Pancreas (tissue), 10 donors: ENCODE data around the gene REXO1. TPM values are rescaled to one million over a fixed set of nuclear protein-coding genes. Genes with fewer than 3 reads are reported as not detected.

Experiments used
- ATAC-seq, 4 donors: fragments of 200-7000 bp; cut with Tn5 transposase; one replicate each; pipeline versions ENCODE4 v1.8.0 to v1.9.1; 2020; ENCODE audit warnings: mild to moderate bottlenecking in 4 of 4, moderate library complexity in 4 of 4
- DNase-seq, 6 donors: peaks; one replicate each; pipeline ENCODE4 v3.0.0-alpha.2; 2020
- FAIRE-seq: peaks from 2 replicates; lab custom pipeline; 2012; peaks lifted over from hg19 to GRCh38; lab: Jason Lieb, UNC
- H3K27ac ChIP-seq, 4 donors: fragments of 200-600 bp; sonication (generic); 1 replicate in 3 of 4; 2 replicates in 1 of 4; pipeline versions ENCODE4 v1.5.0 to v1.8.0; 2020
- H3K27me3 ChIP-seq, 4 donors: fragments of 200-600 bp; one replicate each; pipeline ENCODE4 v1.8.0; 2021
- H3K36me3 ChIP-seq, 3 donors: fragments of 200-600 bp; sonication (generic) in 1 of 3; one replicate each; pipeline versions ENCODE4 v1.5.0 to v1.8.0; 2020 to 2021
- H3K4me1 ChIP-seq, 3 donors: fragments of 200-600 bp; one replicate each; pipeline ENCODE4 v1.8.0; 2021
- H3K4me3 ChIP-seq, 4 donors: fragments of 200-600 bp; sonication (generic) in 2 of 4; one replicate each; pipeline versions ENCODE4 v1.5.0 to v1.8.0; 2020 to 2021
- H3K9me3 ChIP-seq, 4 donors: fragments of 200-600 bp; one replicate each; pipeline ENCODE4 v1.8.0; 2021
- WGBS, 2 donors: extraction: QIAGEN DNeasy Blood & Tissue Kit; methylation state at CpG; one replicate each; pipeline ENCODE4 v1.1.7; 2013; 5-methylcytosine and 5-hydroxymethylcytosine counted together
- intact Hi-C, 3 donors: fragments of 100-400 bp; cut with DNase I; formaldehyde crosslinking; loops; one replicate each; pipeline versions ENCODE4 v1.11.1 to v1.14.2; 2022
- polyA plus RNA-seq, 2 donors: library from polyadenylated mRNA; stranded (reverse); fragments of 200-250 nt; gene quantifications; one replicate each; pipeline ENCODE4 v1.2.3, GENCODE V29; 2013
- total RNA-seq, 6 donors: library from RNA; stranded (reverse); fragmentation: NEBNext Ultra II Directional in 4 of 6; extraction: Animal tissue kit (Norgen Biotek cat#: 25700) in 4 of 6; gene quantifications; one replicate each; pipeline versions ENCODE4 v1.2.1 to v1.2.4, GENCODE V29; 2021 to 2023
- TF ChIP-seq, protein P1 (sequence below), 4 donors: fragments of 200-600 bp; sonication (generic) in 3 of 4; IDR thresholded peaks; one replicate each; pipeline versions ENCODE4 v1.5.0 to v1.8.0; 2021; ENCODE audit warnings: antibody characterized with exemption in 4 of 4
- donor health status: healthy with polysubstance abuse.
- donor health status: DM: no; HTN: no; CAD: no; lungs with moderate emphysema.
- donor health status: DM: no; HTN: no; CAD: no.
- donor health status: control.
- donor health status: control.
- donor health status: Bipolar disorder and iron deficiency.
- donor health status: DM: yes; HTN: yes; CAD: no.
- donor health status: DM: no; HTN: no; CAD: no.
- donor health status: DM: no; HTN: no; CAD: no.
- donor health status: DM: yes; HTN: yes; CAD: no.

Gene REXO1
- total and polyA plus RNA-seq, 8 donors, result 10.5 to 42.2 (median 16.0) TPM

DNA sequence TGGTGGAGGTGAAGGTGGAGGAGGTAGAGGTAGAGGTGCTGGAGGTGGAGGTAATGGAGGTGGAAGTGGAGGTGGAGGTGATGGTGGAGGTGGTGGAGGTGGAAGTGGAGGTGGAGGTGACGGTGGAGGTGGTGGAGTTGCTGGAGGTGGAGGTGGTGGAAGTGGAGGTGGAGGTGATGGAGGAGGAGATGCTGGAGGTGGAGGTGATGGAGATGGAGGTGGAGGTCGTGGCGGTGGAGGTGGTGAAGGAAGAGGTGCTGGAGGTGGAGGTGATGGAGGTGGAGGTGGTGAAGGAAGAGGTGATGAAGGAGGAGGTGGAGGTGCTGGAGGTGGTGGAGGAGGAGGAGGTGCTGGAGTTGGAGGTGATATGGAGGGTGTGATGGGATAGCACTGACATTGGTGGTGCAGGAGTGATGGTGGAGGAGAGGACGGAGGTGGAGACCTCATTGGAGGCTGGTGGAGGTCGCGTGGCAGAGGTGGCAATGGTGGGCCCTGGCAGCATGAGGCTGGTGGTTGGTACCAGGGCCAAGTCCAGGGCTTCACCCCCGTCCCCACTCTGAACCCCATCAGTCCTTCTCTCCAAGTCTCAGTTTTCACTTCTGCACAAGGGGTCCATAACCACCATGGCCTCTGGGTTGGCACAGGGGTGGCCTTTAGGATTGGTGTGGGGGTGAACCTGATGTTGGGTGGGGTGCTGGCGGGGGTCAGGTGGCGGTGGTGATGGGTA lies 79.2 kb downstream of the REXO1 start:
- no peak overlapping the region for H3K4me3 ChIP-seq
- TF ChIP-seq, protein P1, sequence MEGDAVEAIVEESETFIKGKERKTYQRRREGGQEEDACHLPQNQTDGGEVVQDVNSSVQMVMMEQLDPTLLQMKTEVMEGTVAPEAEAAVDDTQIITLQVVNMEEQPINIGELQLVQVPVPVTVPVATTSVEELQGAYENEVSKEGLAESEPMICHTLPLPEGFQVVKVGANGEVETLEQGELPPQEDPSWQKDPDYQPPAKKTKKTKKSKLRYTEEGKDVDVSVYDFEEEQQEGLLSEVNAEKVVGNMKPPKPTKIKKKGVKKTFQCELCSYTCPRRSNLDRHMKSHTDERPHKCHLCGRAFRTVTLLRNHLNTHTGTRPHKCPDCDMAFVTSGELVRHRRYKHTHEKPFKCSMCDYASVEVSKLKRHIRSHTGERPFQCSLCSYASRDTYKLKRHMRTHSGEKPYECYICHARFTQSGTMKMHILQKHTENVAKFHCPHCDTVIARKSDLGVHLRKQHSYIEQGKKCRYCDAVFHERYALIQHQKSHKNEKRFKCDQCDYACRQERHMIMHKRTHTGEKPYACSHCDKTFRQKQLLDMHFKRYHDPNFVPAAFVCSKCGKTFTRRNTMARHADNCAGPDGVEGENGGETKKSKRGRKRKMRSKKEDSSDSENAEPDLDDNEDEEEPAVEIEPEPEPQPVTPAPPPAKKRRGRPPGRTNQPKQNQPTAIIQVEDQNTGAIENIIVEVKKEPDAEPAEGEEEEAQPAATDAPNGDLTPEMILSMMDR (IDR thresholded peaks at IDR 0.05), result no peak
- H3K4me1 ChIP-seq, result no peaks in the 10 kb centered on the region
- DNase-seq, result peak in 1 of 6 donors; percentile 36
- 52 to 73% methylated on average over 9 of the region's 9 CpGs for WGBS, 2 donors
- FAIRE-seq, result no peak
- no peak for ATAC-seq
- peaks cover 0 to 29% (median 0%) of the 10 kb centered on the region in 4 donors for H3K27me3 ChIP-seq
- H3K36me3 ChIP-seq, result no peaks in the 10 kb centered on the region
- no peak overlapping the region for H3K27ac ChIP-seq
- intact Hi-C loops, result loop anchor here in 2 of 3 donors (5.0 to 10.0 kb wide), 2 partner anchors 97 to 224 kb away; no protein-coding TSS in a partner anchor
- peaks cover 0 to 3% (median 0%) of the 10 kb centered on the region in 4 donors for H3K9me3 ChIP-seq

DNA sequence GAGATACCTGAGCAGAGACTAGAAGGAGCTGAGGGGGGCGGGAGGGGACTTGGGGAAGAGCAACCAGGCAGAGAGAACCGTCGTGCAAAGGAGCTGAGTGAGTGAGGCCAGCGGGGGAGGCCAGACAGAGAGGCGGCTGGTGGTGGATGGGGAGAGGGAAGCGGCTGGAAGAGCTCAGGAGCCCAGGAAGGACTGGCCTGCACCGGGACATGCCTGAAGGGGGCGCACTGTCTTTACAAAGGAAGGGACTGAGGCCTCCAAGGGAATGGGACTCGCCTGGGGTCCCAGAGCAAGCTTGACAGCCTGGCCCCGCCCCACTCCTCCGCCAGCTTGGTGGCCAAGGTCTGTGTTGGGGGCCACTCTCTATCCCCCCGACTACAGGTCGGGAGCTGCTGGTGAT lies 80.0 kb downstream of the REXO1 start:
- peak in 1 of 6 donors; percentile 43 for DNase-seq
- TF ChIP-seq, protein P1 (IDR thresholded peaks at IDR 0.05), result no peak
- Histone ChIP-seq H3K36me3 (no peaks in the 10 kb centered on the region), H3K27ac (no peak overlapping the region), H3K9me3 (peaks cover 0 to 3% (median 0%) of the 10 kb centered on the region in 4 donors), H3K4me1 (no peaks in the 10 kb centered on the region), H3K4me3 (no peak overlapping the region), H3K27me3 (peaks cover 0 to 29% (median 0%) of the 10 kb centered on the region in 4 donors)
- WGBS, 2 donors, result 14 to 15% methylated on average over 12 to 13 of the region's 13 CpGs
- intact Hi-C loops, result loop anchor here in 2 of 3 donors (5.0 to 10.0 kb wide), 2 partner anchors 96 to 223 kb away; no protein-coding TSS in a partner anchor
- FAIRE-seq, result no peak
- peak in 2 of 4 donors; percentile 21 to 55 for ATAC-seq

DNA sequence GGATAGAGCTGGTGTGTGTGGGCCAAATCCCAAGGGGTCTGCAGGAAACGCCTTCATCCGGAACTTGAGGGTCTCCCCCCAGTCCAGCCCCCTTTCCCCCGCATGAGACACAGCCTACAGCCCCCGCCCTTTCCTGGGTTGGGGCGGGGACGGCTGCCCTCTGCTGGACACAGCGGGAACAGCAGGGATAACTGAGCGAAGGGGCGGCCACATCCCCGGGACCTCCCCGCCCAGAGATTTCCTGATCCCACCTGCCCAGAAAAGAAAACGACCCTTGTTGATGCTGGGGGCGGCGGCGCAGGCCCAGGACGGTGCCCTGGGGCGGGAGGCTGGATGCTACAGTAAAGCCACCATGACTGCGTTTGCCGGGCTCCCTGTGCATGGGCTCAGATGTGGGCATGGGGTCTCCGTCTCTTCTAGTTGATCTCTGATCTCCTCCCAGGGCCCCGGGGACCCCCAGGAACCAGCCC lies 80.8 kb downstream of the REXO1 start:
- FAIRE-seq (no peak), ATAC-seq (peak; percentile 58 to 93 (median 84)), DNase-seq (peak in 5 of 6 donors; percentile 17 to 88 (median 58))
- no peaks in the 10 kb centered on the region for H3K36me3 ChIP-seq
- peaks cover 0 to 29% (median under 1%) of the 10 kb centered on the region in 4 donors for H3K27me3 ChIP-seq
- H3K27ac ChIP-seq, result no peak overlapping the region
- peaks cover 0 to 3% (median 0%) of the 10 kb centered on the region in 4 donors for H3K9me3 ChIP-seq
- H3K4me3 ChIP-seq, result no peak overlapping the region
- TF ChIP-seq, protein P1 (IDR thresholded peaks at IDR 0.05), result peak; percentile 80 to 94 (median 84)
- 4% methylated on average over 21 of the region's 21 CpGs for WGBS, 2 donors
- intact Hi-C loops, result loop anchor here in 2 of 3 donors (2.0 to 10.0 kb wide), 3 partner anchors 93 to 223 kb away; no protein-coding TSS in a partner anchor
- H3K4me1 ChIP-seq, result no peaks in the 10 kb centered on the region

DNA sequence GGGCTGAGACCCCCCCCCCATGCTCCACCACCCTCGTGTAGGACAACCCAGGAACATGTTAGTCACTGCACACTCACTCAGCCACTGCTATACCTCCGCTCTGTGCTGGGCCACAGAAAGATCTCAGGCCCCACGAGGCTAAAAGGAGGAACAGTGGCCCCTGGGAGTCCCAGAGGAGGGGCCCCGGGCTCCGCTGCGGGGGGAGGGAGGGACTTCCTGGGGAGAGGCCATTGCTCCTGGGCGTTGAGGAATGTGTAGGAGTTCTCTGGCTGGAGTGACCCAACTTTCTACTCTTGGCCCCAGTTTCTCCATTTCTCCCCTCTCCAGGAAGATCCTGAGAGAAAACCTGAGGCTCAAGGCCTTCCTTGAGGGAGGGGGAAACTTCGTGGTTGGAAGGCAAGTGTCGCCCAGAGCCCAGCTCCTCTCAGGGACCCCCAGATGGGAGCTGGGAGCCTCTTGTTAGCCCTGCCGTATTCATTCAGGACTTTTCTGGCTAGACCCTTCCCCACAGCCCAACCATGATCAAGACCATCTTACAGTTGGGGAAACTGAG lies 81.4 kb downstream of the REXO1 start:
- 16 to 21% methylated on average over 10 of the region's 10 CpGs for WGBS, 2 donors
- no peak for FAIRE-seq
- ATAC-seq, result no peak
- Histone ChIP-seq H3K27ac (no peak overlapping the region), H3K9me3 (peaks cover 0 to 3% (median 0%) of the 10 kb centered on the region in 4 donors), H3K36me3 (no peaks in the 10 kb centered on the region), H3K4me3 (no peak overlapping the region), H3K4me1 (no peaks in the 10 kb centered on the region), H3K27me3 (peaks cover 0 to 33% (median 2%) of the 10 kb centered on the region in 4 donors)
- intact Hi-C loops, result loop anchor here in 2 of 3 donors (2.0 to 10.0 kb wide), 3 partner anchors 92 to 222 kb away; no protein-coding TSS in a partner anchor
- peak in 1 of 6 donors; percentile 40 for DNase-seq
- TF ChIP-seq, protein P1 (IDR thresholded peaks at IDR 0.05), result no peak
